Right kidney (tissue), 9 donors: ENCODE measurements around the gene SYK.
"Not testable (repeated sequence)": the region's sequence is repeated elsewhere in the genome, so short reads cannot be mapped to it uniquely, and the experiment has no call there.

Experiments used
- DNase-seq: peaks from one replicate; pipeline ENCODE4 v3.0.0-alpha.2; 2016
- long read RNA-seq, 8 donors: transcript quantifications; one replicate each; lab custom pipeline, GENCODE V29; 2026

SYK gene
- long read RNA-seq, donor 1, full-length matches to known transcripts, result 3 of 3 reads
- long read RNA-seq, donor 1, partial matches to known transcripts, result 0 of 3 reads
- long read RNA-seq, donor 1, other reads (novel, unspliced or antisense), result 0 of 3 reads
- long read RNA-seq, donor 2, full-length matches to known transcripts, result 5 of 5 reads
- long read RNA-seq, donor 2, partial matches to known transcripts, result 0 of 5 reads
- long read RNA-seq, donor 2, other reads (novel, unspliced or antisense), result 0 of 5 reads
- long read RNA-seq, donor 3, full-length matches to known transcripts, result 1 of 1 reads
- long read RNA-seq, donor 3, partial matches to known transcripts, result 0 of 1 reads
- long read RNA-seq, donor 3, other reads (novel, unspliced or antisense), result 0 of 1 reads
- long read RNA-seq, donor 4, full-length matches to known transcripts, result 3 of 3 reads
- long read RNA-seq, donor 4, partial matches to known transcripts, result 0 of 3 reads
- long read RNA-seq, donor 4, other reads (novel, unspliced or antisense), result 0 of 3 reads
- long read RNA-seq, donor 5, full-length matches to known transcripts, result 4 of 4 reads
- long read RNA-seq, donor 5, partial matches to known transcripts, result 0 of 4 reads
- long read RNA-seq, donor 5, other reads (novel, unspliced or antisense), result 0 of 4 reads
- long read RNA-seq, donor 6, full-length matches to known transcripts, result 1 of 1 reads
- long read RNA-seq, donor 6, partial matches to known transcripts, result 0 of 1 reads
- long read RNA-seq, donor 6, other reads (novel, unspliced or antisense), result 0 of 1 reads
- long read RNA-seq, donor 7, full-length matches to known transcripts, result 5 of 5 reads
- long read RNA-seq, donor 7, partial matches to known transcripts, result 0 of 5 reads
- long read RNA-seq, donor 7, other reads (novel, unspliced or antisense), result 0 of 5 reads
- long read RNA-seq, donor 8, full-length matches to known transcripts, result 4 of 4 reads
- long read RNA-seq, donor 8, partial matches to known transcripts, result 0 of 4 reads
- long read RNA-seq, donor 8, other reads (novel, unspliced or antisense), result 0 of 4 reads

DNA sequence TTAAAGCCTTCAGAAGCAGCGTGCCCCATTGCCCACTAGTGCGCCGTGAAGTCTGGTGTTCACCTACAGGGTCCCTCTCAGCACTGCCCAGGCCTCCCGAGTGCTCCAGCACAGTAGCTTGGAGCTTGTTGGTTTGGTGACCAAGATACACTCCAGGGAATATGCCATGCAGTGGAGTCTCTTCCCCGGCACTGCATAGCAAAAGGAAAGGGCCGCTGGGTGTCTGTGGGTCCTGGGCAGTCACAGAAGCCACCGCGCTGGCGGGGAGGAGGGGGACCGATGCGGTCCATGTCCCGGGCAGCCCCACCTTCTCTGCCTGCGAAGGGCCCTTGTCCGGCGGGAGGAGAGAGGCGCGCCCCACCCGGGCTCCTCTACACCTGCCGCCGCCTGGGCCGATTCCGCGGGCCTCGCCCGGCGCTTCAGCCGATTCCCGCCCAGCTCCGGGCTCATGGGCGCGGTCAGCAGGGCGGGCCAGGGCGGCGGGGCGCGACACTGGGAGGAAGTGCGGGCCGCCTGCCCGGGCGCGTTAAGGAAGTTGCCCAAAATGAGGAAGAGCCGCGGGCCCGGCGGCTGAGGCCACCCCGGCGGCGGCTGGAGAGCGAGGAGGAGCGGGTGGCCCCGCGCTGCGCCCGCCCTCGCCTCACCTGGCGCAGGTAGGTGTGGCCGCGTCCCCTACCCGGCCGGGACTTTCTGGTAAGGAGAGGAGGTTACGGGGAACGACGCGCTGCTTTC lies at the start of gene SYK:
Gene SYK (plus strand): TSS at position 579 of the 732 bp plus-strand sequence. CDS start 42,080 bp downstream, outside the sequence.
- DNase-seq, result peak; percentile 84

DNA sequence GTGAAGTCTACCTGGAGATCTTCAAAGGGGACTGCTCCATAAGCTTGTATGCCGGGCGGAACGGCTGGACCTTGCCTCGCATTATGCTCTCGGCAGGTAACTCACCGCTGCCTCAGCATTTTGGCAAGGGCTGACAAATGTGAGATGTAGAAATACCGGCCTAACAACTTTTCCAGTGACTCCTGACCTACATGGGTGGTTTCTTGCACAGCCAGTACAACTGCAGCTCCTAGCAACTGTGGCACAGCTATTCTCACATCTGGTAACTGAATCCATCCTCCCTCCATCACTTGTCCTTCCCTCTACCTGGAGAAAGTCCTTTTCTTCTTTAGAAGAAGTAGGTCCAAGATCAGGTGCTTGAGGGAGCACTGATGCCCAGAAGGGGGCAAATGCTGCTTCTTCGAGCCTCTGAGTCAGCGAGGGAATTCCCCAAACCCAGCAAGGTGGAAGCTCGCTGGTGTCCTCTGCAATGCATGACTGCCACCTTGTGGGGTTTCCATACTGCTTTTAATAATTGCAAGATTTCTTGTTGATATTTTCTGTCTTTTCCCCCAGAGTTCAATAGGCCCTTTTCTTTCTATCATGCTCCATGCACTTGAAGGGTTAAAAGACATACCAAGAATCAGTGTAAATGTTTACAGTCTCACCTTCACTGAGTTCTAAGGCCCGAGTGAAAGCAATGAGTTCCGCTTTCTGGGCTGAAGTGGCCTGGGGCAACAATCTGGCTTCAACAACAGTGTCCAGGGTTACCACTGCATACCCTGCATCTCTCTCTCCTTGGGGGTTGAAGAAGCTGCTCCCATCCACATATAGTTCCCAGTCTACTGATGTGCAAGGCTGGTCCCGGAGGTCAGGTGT lies 45.9 kb upstream of the SYK start:
- peak; percentile 55 for DNase-seq

DNA sequence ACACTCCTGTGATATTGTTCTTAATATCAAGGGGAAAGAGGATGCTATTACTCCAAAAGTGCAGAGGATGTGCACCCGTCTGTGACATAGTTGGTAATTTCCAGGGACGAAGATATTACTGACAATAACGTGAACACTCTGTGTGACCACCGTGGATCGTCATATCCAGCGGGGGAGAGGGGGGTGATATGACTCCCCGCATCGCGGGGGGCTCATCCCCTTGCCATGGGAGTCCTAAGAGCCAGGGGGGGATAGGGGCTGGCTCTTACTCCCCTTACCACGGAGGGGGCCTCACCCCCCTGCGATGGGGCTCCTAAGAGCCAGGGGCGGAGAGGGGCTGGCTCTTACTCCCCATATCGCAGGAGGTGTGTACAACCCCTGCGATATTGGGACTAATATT lies 41.0 kb upstream of the SYK start:
- DNase-seq, result not testable (repeated sequence)

DNA sequence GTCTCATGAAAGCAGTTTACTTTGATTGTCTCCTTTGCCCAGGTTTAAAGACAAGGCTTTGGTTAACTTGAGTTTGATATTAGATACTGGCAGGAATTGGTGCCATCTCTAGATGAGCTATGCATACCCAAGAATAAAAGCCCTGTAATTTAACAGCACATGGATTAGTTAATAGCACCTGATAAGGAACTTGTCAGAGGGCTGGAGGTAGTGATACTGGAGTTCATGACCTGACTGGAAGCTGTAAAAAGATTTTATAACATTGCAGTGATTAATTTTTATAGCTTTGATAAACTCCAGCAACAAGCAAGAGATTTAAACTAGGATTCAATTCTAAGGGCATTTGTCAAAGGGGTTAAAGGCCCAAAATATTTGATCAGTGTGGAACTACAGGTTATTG lies 34.9 kb upstream of the SYK start:
- no peak for DNase-seq

DNA sequence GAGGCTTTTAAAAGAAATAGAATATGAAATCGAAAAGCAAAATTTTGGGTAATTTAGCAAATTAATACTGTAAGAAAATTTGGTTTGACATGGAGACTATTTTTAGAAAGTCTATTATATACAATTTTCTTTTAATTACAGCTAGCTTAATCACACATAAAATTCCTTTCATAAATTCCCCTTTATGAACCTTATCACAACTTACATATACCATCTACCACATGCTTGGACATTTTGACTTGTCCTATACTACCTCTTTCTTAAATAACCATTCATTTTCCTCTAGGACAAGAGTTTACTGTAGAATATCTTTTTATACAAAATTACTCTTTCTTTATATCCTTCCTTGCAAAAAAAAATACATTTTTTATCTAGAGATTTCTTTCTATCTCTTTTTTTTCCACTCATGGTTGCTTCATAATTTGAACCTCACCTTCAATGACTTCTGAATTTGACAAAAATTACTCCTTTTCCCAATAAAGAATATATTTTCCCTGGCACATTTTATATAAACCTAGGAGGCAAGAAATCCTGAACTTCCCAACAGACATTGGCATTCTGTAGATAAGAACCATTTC lies 34.0 kb upstream of the SYK start:
- no peak for DNase-seq

DNA sequence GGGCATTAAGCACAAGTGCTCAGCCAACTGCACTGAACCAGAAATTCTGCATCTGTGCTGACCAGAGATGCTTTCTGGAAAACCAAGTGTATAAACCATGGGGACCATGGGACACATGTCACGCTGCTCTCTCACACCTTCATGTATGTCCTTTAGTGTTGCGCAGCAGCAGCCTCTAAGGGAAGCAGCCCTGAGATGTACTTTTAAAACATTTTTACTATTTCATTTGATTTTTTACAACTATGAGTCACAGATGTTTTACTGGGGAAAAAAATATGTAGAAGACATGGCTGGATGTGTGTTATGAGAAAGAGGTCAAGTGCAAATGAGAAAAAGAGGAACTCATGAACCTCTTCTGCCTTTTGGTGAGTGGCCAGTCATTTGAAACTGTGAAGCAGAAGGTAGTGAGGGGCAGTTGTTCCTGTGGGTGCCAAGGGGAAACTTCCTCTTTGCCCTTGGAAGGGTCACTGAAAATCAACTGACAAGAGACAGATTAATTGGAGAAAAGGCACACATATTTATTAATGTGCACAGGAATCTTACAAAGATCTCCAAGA lies 31.4 kb upstream of the SYK start:
- no peak for DNase-seq

DNA sequence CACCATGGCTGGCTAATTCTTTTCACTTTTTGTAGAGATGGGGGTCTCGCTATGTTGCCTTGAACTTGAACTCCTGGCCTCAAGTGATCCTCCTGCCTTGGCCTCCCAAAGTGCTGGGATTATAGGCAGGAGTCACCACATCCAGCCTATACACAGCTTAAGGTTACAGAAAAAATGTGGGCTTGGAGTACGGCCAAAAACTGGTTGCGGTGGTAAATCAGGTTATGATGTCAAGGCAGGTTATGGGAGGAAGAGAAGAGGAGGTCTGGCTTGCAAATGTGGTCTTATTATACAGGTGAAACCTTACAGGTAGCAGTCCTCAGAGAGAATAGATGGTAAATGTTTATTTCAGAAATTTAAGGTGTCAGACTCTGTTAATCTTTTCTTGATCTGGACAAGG lies 30.7 kb upstream of the SYK start:
- DNase-seq, result no peak

DNA sequence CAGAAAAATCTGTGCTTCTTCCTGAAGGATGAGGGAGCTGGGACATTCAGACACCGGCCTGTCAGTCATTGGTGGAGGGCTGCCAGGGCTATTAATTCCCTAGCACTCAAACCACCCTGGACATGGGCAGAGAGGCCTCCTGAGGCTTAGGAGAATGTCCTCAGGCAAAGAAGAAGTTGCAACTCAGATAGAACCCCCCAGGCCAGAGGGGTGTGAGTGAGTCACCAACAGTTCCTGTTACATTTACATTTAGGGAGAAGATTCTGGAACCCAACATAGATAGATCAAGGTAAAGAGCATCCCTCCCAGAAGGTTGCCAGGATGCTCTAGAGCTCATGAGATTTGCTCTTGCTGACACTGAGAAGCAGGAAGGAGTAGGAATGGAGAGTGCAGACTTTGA lies 29.2 kb upstream of the SYK start:
- DNase-seq, result no peak

DNA sequence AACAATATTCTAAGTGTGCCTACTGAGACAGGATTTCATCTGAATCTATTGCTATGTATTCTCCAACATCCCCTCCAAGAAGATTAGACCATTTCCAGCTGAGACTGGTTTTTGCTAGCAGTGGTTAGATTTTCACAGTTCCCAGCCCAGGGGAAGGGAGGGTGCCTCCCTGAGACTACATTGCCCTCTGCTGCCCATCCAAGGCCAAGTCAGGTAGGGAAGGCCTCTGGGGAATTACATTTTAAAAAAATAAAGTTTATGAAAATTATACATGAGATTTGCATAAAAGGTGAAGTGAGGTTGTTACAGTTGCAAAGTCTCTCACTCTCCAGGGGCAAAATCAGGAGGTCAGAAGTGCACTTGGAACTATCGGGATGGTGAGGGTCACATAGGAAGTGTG lies 28.0 kb upstream of the SYK start:
- no peak for DNase-seq

DNA sequence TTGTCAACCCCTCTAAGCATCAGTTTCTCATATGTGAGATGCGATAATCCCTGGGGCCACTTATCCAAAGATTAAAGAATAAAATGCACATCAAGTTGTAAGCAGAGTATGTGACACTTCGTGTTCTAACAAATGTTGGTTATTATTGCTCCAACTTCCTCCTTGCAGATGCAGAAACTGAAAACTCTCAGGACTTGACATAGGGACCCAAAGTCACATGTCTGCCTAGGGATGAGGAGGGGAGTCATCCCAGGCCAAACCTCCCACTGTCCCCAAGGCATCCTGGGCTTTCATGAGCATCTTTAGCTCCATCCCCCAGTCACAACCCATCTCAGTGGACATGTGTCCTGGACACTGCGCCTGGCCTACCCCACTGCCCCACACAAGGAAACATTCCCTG lies 27.5 kb upstream of the SYK start:
- no peak for DNase-seq

DNA sequence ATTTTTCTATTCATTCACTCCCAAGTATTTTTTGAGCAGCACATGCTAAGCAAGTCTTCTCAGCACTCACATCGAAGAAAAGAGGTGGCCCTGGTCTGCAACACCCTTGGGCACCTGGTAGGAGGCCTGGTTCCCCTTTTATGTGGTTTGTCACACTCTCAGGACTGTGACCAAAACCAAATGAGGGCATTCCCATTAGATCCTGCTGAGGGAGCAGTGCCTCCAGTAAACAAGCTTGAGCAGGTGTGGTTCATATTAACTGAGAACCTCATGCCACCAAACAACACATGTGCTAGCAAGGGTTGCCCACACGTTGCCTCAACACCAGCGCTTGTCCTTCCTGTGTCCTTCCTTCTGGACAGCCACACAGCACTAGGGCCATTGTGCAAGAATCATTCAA lies 26.9 kb upstream of the SYK start:
- DNase-seq, result no peak

DNA sequence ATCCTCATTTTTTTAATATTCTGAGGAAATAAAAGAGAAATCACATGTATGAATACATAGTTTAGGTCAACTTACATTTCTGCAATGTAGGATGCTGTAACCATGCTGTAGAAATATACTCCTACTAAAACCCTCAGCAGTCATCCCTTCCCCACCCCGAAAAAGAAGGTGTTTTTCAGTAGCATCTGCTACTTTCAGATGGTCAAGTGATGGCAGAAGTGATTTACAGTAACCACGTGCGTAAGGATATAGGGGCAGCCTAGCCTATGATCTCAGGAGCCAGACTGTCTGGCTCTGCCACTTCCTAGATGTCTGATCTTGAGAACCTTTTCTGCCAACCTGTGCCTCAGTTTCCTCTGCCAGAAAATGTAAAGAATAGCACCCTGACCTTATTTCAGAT lies 26.0 kb upstream of the SYK start:
- no peak for DNase-seq

DNA sequence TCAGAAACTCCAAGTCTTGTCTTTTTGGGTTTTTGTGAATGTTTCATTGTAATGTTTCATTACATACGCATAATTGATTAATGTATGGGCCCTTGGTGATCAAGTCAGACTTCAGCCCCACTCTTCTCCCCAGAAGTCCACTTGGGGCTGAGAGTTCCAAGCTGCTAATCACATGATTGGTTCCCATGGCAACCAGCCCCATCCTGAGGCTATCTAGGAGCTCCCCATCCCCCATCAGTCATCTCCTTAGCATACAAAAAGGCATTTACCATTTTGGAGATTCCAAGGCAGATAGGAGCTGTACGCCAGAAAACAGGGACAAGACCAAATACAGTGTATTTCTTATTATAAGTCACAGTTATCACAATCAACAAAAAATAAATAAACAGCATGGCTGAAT lies 22.9 kb upstream of the SYK start:
- DNase-seq, result no peak

DNA sequence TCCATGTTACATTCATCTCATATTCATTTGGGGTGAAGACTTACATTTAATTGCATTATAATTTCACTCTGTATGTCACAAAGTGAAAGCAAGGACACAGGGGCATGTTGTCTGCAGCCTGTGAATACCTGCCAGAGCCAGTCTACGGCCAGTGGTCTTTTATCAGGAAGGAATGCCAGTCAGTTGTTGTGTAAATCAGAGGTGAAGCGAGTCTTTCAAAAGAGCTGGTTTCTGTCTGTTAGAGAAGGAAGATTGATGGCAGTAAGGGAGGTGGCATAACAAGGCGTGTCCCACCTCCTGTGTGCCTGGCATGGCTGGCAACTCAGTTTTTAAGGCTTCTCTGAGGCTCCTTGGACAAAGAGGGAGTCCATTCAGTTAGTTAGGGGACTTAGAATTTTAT lies 18.1 kb upstream of the SYK start:
- DNase-seq, result no peak

DNA sequence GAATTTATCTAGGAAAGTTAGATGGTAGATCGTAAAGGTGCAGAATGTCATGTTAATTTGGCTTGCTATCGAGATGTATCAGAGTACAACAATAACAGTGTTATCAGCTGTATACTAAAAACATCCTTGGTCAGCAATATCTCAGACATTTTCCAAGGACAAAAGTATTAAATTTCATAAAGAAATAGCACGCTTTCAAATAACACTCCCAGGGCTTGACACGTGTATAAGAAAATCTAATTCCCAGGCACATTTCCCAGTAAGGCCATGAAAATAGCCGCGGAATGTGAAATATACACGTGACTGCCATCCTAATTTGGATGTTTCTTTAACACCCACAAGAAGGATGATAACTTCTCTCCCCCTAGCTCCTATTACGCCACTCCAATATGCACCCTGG lies 17.7 kb upstream of the SYK start:
- no peak for DNase-seq

DNA sequence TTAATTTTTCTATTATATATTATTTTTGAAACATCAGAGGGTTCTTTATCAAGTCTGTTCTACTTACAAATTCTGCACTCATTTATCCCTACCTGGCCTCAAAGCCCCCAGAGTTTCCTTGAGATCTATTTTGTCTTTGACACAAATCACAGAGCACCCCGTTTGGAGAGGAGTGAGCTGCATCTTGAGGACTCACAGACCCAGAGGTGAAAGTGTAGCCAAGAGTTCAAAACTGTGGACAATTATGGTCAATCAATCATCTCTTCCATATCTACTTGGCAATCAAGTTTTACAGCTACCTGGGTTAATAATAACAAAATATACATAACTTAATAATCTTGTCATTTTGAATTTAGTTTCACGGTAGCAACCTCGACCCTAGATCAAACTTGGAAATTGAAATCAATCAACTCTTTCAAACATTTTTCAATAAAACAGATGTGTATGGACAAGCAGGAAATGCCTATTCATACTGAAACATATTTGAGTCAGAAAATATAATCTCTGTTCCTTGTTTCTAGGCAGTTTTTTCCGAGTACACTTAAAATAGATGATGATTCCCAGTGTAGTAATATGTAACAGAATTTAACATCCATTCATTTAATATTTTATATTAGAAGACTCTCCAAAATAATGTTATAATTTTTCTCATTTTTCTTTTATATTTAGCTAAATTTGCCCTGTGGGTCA lies 13.7 kb upstream of the SYK start:
- no peak for DNase-seq

DNA sequence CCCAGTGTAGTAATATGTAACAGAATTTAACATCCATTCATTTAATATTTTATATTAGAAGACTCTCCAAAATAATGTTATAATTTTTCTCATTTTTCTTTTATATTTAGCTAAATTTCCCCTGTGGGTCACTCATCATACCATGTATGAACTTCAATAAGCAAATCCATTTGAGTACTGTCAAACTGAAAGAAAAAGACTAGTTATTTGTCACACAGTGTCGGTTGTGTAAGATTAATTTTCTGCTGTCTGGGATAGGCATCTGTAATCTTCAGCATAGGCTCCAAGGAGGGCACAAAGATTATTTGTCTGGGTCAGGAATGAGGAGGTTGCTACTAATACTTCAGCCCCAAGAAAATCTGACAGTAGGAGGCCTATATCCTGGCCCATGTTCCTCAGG lies 13.1 kb upstream of the SYK start:
- DNase-seq, result not testable (repeated sequence)

DNA sequence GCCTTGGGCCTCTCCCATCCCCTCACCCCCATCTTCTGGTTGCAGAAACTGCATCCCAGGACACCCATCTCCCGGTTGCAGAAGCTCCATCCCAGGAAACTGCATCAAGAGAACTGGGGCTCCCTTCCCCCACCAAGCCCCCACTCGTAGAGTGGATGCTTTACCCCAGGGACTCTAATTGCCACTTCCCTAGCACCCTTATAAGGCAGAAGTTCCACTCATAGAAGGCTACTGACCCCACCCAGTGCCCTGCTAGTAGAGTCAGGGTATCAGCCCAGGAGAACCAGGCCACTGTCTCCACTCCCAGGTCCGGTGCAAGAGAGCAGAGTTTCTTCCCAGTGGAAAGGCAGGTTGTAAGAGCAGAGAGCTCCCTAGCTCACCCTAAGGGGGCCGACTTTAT lies 12.2 kb upstream of the SYK start:
- DNase-seq, result no peak

DNA sequence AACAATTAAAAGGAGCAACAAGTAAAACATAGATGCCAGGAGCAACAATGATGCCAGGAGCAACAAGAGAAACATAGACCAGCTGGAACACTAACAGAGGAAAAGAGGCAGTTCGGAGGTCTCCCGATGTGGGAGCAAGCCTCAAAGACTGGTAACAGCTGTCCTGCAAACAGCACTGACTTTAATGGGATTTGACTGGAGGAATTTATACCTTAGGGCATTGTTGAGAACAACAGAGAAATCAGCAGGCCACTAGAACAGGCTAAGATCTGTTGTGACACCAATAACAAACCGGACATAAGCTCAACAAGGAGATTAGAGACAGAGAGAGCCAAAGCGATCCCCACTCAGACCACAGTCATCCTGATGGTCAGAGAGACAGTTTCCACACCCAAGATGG lies 11.8 kb upstream of the SYK start:
- no peak for DNase-seq

DNA sequence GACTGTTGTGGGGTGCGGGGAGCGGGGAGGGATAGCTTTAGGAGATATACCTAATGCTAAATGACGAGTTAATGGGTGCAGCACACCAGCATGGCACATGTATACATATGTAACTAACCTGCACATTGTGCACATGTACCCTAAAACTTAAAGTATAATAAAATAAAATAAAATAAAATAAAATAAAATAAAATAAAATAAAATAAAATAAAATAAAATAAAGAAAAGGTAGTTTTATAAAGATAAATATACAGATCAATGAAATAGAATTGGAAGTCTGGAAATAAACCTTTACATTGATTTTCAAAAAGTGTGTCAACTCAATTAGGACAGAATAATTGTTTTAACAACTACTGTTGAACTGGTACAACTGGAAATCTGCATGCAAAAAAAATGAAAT lies 8.6 kb upstream of the SYK start:
- DNase-seq, result not testable (repeated sequence)
